H1 (cell line): ENCODE measurements around the gene TCEANC2.

Experiments
- EZH2 ChIP-seq: fragments of 200-600 bp; sonication (generic); IDR thresholded peaks from 2 replicates; pipeline ENCODE4 v1.7.1; 2012; ENCODE audit warnings: low read depth, mild to moderate bottlenecking, moderate library complexity, low read length, inconsistent platforms; ENCODE audit not compliant: severe bottlenecking
- TBP ChIP-seq: IDR thresholded peaks from 2 replicates; pipeline ENCODE4 v1.6.1; 2011; ENCODE audit warnings: low read depth, low read length, improper control_type of control experiment

- TF ChIP-seq TBP (no peak), EZH2 (no peak)
These were observed 88.9 kb downstream of the TCEANC2 start for GRCh38 chr1:54142146-54142900.
